Activated T-cell treated with anti-CD3 and anti-CD28 coated beads, Interleukin-2, amount 50 U/mL, for 48 hours (primary cell): Measurements from ENCODE around the gene KIAA0232.
"Not testable (repeated sequence)": the region's sequence is repeated elsewhere in the genome, so short reads cannot be mapped to it uniquely, and the experiment has no call there.

Experiments used
- DNase-seq, 2 experiments: peaks; one replicate each; pipeline ENCODE4 v3.0.0-alpha.2; 2020

The KIAA0232 gene

DNA sequence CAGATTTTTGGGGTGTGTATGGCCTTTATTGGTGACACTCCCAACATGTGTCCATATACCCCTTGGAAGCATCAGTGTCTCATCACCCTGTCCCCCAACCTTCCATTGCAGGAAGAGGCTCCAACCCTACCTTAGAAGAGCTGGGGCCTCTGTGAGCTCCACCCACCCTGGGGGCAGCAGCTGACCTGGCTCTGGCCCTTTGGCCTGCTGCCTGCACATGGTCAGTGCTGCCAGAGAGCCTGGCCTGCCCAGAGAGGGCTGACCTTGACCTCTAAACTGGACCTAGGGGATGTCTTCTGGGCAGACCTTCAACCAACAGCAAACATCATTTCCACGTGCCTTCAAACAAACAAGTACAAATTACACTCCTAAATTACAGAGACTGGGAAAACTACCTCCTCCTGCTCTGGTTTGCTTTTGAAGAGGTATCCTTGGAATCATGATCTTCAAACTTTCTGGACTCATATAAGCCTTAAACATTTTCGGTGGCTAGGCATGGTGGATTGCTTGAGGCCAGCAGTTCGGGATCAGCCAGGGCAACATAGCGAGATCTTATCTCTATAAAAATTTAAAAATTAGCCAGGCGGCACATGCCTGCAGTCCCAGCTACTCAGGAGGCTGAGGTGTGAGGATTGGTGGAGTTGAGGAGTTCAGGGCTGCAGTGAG lies 27.3 kb upstream of the KIAA0232 start:
- no peak for DNase-seq

DNA sequence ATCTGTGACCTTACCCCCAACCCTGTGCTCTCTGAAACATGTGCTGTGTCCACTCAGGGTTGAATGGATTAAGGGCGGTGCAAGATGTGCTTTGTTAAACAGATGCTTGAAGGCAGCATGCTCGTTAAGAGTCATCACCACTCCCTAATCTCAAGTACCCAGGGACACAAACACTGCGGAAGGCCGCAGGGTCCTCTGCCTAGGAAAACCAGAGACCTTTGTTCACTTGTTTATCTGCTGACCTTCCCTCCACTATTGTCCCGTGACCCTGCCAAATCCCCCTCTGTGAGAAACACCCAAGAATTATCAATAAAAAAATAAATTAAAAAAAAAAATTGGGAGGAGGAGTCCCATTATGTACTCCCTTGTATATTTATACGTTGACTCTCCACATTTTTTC lies 26.2 kb upstream of the KIAA0232 start:
- not testable (repeated sequence) for DNase-seq

DNA sequence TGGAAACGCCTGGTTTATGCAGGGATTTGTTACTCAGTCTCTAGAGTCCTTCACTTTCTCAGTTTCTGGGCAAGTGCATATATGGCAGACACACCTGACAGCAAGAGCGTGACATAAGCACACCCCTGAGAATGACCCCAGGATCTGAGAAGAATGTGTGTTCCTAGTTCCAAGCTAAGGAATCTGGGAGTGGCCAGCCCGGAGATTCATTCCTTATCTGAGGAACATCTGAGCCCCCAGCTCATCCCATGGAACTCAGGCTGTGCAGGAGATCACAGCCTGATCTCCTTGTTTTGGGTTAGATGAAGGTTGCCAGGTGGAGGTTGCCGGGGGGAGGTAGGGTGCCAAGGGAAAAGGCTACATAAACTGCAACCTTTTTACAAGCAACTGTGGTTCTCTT lies 23.8 kb upstream of the KIAA0232 start:
- no peak for DNase-seq

DNA sequence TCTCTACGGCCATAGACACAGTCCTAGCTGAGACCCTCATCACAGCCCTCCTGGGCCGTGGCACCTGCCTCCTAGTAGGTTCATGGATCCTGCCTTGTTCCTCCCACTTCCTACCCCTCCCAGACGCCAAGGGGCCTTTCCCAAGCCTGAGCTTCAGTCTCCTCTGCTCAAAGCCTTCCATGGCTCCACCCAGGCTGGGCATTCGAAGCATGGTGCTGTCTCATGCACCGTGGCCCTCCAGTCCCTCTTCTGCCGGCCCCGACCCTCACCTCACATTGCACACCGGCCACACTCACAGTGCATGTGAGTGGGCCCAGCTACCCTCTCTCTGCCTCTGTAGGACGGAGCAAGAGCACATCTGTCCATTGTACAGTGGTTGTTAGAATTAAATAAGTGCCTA lies 21.7 kb upstream of the KIAA0232 start:
- DNase-seq, result no peak

DNA sequence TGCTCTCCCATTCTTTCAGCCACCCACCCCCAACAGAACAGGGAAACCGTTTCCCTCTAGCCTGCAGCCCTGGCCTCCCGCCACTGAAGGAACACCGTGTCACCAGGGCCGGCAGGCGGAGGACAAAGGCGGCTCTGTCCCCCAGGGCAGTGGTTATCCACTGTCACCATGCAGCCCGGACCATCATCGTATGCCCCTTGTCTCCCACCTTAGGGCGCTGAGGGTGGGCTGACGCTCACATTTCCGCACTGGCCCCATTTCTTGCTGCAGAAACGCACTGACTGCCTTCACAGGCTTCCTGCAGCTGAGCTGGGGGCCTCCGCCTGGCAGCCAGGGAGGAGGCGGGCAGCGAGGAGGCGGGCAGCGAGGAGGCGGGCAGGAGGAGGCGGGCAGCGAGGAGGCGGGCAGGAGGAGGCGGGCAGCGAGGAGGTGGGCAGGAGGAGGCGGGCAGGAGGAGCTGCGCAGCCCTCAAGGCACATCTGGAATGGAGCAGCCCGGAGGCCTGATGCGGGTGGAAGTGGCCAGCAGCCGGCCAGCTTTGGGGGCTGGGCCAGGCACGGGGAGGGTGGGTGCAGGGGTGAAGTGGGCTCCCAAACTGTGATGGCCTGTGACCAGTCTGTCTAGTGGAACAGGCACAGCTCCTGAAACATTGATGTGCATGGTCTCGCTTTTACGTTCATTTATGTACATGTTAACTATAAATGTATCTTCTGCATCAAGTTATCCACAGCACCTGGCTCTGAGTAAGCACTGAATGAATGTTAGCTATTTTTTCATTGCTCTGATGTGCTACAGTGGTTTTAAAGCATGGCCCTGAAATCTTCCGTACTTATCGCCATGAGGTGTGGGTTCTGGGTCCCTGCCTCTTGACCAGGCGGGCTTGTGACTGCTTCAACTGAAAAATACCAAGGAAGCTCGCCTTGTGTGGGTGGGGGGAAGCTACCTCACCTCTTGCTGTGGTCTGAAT lies 20.6 kb upstream of the KIAA0232 start:
- DNase-seq, result no peak

DNA sequence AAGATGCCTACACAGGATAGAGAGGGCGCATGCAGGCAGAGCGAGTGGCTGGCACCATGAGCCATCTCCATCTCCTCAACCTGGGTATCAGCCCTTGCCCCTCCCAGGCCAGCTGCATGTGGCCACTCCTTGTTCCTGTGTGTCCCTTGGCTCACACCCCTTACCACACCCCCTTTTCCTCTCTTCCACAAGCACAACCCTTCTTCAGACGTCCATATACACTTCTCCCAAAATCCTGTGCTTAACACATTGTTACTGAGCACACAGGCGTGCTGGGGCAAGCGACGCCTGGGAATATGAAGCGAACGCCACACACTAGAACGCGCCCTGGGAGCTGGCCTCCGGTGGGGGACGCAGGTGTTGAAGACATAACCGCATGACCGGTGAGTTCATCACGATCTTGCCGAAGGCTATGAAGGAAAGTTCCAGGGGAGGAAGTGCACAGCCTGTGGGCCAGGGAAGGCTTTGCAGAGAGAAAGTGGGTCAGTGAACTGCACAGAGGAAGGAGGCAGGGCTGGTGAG lies 19.1 kb upstream of the KIAA0232 start:
- no peak for DNase-seq

DNA sequence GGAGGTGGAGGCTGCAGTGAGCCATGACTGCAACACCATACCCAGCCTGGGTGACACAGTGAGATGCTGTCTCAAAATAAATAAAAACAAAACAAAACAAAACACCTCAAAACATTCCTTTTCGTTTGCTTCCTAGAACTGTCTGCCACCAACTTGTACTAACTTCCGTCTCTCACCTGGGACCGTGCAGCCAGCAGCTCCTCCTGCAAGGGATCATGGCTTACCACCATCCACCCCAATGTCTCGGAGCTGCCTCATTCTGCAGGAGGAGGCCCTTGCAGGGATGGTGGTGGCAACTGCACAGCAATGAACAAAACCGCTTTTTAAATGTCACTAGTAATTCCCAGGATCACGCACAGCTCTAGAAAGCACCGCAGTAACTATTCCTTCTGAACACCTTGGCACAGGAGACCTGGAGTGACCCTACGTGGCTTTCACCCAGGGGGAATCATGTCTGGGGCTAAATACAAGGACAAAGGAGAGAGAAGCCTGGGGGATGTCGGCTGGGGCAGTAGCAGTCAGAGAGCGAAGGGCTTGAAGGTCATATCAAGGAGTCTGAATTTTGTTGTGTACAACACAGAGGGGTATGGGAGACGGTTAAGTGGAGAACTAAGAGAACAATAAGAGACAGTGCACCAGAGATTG lies 17.4 kb upstream of the KIAA0232 start:
- no peak for DNase-seq

DNA sequence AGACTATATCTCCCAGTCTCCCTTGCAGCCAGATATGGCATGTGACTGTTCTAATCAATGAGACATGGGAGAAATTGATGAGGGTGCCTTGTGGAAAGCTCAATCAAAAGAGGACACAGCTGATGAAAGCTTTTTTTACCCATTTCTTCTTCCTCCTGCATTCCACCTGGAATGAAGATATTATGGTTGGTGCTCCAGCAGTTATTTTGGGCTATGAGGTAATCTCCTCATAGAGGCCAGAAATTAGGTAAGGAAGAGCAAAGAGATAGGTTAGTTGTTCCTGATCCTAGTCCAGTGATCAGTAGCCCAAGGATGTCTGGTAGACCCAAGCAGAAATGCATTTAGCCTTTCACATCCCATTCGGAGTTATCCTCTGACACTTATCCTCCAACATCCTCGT lies 16.8 kb upstream of the KIAA0232 start:
- DNase-seq, result no peak

DNA sequence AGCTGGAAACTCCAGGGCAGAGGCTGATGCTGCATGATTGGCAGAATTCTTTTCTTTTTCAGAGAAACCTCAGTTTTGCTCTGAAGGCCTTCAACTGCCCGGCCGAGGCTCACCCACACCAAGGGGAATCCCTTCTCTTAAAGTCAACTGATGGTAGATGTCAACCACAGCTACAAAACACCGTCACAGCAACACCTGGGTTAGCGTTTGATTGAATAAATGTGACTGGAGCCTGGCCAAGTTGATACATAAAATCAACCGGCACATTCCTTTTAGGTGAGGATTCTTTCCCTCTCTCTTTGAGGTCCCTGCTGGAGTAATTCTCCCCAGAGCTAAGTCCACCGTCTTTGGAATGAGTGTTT lies 15.2 kb upstream of the KIAA0232 start:
- DNase-seq, result no peak

DNA sequence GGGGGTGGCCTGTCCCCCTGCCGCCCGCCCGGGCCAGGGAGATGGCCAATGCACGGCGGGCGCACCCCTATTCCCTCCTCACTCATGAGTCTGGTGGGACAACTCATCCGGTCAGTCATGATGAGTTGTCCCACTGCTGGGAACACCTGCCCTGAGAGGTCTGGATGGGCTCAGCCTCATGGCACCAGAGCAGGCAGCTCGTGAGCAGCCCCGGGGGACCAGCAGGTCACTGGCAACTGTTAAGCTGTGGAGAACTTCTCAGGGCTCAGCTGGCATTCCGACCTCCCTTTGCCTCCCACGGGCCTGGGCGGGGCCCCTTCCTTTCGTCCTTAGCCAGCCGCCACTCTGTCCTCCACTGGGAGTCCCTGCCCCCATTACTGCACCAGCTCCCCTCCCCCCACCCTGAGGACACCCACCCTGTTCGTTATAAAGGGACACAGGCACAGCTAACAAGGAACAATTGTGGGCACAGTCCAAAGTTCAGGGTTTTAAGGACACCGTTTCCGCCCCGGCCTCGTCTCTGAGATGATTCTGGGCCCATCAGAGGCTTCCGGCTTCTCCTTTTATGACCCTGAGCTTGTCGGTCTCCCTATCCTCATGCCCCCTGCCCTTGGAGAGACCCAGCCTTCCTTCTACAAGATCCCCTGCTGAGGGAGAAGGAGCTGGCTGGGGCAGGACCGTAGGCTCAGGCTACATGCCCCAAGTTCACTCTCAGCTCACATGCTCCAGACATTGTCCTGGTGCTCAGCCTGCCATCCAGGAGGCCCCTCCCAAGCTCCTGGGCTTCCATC lies 14.6 kb upstream of the KIAA0232 start:
- DNase-seq, result no peak

DNA sequence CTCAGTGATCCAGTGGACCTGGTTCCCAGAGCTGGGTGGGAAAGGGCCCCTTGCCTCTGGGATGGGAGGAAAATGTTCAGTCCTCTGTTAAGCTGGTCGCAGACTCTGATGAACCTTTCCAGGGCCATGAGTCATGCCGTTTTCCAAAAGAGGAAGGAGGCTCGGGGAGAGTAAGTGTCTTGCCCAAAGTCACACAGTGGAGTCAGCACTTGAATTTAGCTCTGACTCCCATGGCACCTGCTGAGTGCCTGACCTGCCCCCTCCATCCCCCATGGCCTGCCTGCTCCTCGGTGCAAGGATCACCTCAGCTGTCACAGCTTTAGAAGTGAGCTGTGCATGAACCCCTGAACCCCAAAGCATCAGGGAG lies 14.0 kb upstream of the KIAA0232 start:
- DNase-seq, result no peak

DNA sequence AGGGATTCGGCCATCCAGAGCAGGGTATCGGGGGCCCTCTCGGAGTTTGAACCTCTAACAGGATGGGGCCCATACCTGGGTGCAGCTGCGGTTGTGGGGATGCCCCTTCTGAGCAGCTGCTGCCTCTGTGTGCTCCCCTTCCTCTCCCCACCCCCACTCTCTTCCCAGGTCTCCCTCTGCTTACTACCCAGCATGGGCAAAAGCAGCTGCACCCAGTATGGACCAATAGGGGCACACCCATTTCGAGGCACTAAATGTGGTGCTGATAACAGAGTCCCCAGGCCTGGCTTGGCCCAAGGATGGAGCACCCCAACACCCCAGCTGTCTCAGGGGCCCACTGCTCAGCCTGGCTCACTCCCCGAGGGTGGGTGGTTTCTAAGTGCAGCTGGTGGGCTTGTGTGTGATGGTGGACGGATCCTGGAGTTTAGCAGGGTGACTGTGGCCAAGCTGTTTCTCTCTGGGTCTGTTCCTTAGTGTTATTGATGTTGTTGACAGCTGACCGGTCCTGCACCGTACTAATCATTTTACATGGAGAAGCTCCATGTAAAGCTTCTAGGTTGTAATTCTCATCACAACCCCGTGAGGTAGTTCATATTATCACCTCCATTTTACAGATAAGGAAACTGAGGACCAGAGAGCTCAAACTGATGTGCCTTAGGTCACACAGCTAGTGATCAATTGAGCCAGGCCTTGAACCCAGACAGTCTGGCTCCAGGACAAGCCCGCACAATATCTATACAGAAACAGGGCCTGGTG lies 13.1 kb upstream of the KIAA0232 start:
- no peak for DNase-seq

DNA sequence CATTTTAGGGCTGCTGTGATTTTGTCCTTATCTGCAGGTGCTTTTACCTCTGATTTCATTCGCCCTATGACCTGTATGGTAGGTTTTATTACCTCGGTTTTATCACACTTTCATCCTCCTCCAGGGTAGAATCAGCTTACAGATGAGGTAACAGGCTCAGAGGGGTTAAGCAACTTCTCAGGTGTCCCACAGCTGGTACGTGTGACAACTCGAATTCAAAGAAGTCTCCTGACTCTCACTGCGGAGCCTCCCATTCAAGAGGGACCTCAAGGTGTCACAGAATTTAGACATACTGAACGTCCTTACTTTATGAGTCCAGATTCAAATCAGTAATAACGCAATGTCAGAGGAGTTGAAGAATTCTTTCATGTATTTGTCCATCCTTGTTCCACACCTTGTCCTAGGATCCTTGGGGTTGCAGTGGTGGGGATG lies 12.5 kb upstream of the KIAA0232 start:
- DNase-seq, result no peak

DNA sequence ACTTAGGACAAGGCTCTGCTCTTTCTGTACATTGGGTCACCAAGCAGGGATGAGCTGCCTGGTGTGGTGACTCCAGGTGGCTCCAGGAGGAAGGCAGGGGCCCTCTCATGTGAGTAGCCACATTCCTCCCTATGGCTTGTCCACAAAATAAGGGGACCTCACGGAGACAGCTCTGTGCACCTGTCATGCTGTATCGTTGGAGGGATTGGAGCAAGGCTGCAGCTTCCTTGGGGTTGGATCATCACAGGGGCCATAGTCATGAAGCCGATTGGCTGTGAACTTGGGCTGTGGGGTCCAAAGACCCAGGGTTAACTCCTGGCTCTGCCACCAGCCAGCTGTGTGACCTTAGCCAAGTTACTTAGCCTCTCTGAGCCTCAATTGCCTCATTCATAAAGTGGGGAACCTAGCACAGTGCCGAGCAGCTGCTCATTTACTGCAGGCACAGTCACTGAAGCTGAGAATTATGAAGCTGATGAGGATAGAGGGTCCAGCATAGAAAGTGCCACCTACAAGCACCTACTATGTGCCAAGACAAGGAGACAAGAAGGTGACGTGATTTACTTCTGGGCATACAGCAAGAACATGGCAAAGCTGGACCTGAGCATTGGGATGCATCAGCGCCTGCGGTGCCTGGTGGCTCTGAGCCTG lies 11.8 kb upstream of the KIAA0232 start:
- no peak for DNase-seq

DNA sequence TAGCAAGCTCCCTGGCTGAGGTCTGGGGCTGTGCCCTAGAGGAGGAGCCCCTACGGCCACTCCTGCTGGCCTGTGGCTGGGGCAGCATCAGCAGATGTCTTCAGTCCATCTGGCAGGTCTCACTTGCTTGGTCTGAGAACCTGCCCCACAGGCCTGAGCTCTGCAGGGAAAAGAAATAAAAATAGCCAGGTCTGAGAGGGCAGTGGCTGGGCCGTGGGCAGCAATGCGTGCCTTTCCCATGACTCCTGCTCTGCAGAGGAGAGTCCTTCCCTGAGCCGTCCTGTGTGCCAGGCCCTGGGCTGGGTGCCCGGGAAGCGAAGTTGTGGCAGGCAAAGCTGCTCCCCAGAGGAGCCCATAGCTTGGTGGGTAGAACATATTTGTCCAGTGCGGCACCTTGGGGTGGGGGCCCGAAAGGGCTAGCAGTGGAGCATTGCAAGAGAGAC lies 11.3 kb upstream of the KIAA0232 start:
- DNase-seq, result no peak

DNA sequence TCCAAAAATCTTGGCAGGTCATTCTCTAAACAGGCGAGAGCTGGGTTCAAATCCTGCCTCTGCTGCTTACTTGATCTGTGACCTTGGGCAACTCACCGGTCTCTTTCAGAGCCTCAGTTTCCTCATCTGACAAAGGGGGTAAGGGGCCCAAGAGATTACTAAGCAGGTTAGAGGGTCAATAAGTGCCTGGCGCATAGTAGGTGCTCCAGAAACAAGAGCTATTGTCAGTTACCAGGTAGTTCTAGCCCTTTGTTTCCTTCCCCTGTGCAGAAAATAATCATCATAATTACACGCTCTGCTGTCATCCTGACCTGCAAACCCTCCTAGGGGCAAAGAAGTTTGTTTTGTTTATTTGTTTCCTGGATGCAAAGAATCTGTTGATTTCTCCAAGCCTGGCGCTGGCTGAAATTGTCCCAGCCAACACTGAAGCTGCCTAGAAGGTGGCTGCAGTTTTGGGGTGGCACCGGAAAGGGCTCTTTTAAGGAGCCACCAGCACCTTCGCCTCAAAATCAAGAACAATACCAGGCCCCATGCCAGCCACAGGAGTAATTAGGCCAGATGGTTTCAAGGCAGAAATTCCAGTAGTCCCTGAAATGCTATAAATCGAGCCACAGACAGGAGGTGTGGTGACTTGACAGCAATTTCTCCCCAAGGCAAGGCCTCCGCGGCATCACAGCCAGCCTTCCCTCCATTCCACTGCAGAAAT lies 10.2 kb upstream of the KIAA0232 start:
- no peak for DNase-seq

DNA sequence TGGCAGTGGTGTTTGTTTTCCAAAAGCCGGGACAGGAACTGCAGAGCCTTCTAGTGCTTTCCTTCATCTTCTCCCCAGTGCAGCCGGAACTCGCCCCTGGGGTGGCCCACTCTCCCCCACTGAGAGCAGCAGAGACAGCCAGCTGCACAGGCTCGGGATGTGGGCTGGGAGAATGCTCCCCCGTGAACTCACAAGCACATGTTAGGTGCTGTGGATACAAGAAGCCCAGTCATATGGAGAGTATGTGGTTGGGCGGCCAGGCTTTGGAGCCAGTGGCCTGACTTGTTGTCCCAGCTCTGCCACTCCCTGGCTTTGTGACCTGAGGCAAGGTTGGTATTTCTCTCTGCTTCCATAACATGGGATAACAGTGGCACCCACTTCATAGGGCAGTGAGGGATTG lies 9.4 kb upstream of the KIAA0232 start:
- no peak for DNase-seq

DNA sequence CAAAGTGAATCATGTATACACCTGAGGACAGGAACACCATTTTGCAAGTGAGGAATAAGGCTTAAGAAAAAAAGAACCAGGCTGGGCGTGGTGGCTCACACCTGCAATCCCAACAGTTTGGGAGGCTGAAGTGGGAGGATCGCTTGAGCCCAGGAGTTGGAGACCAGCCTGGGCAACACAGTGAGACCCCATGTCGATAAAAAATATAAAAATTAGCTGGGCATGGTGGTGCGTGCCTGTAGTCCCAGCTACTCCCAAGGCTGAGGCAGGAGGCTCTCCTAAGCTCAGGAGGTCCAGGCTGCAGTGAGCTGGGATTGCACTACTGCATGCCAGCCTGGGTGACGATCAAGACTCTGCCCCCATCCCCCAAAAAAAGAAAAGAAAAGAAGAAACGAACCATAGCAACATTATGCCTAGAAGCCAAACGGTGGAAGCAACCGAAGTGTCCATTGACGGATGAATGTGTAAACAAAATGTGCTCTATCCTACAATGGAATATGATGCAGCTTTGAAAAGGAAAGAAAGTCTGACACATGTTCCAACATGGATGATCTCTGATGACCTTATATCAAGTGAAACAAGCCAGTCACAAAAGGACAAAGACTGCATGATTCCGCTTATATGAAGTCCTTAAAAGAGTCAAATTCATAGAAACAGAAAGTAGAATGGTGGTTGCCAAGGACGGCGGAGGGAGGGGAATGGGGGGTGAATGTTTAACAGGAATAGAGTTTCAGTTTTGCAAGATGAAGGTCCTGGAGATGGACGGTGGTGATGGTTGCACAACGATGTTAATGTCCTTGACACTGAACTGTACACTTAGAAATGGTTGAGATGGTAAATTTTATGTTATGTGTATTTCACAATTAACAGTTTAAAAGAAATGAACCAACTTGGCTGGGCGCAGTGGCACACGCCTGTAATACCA lies 8.6 kb upstream of the KIAA0232 start:
- DNase-seq, result no peak

DNA sequence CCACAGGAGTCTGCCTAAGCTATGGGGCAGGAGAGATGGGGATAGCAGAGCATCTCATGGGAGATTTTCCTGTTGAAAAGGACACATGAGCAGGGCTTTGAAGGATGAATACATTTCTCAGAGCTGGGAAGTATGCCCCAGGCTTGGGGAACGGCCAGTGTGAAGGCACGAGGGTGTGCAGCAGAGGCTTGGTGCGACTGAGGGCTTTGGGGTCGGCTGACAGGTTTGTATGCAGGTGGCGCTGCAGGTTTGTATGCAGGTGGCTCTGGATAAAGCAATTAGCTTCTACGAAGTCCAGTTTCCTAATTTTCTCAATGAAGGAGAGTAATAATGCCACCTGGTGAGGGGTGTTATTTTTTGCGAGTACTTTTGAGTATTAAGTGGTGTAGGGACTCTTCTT lies 6.8 kb upstream of the KIAA0232 start:
- DNase-seq, result no peak
